ENCODE results near the gene AGER. TPM values are rescaled to one million over a fixed set of nuclear protein-coding genes. Genes with fewer than 3 reads are reported as not detected.

AGER gene
- total RNA-seq, 1 experiment from 2014 or later = 14.3 TPM

GRCh38 chr6:32151181-32151862 lies 32.7 kb downstream of the AGER start:
- Histone ChIP-seq H3T11ph (ENCODE audit: low read length) (no peak overlapping the region), H2AK5ac (ENCODE audit: insufficient read length, low read length) (no peak overlapping the region), H3K79me2 (ENCODE audit: insufficient read depth, low read length) (no peaks in the 10 kb centered on the region; the same call in 1 of the 2 replicates), H3K23ac (ENCODE audit: insufficient read length, low read depth, low read length) (no peak overlapping the region), H3K4me2 (ENCODE audit: insufficient read depth, insufficient read length, low read length) (peak overlapping the region; percentile 81), H3K18ac (ENCODE audit: insufficient read length, low read depth, low read length) (no peak overlapping the region), H3K14ac (ENCODE audit: insufficient read depth, low read length) (no peak overlapping the region), H2AFZ (ENCODE audit: low read length) (no peak overlapping the region), H3K27me3 (ENCODE audit: insufficient read depth, low read length) (no peaks in the 10 kb centered on the region; the same call in 1 of the 2 replicates), H2BK20ac (ENCODE audit: low read depth, low read length, poor library complexity, severe bottlenecking) (no peak overlapping the region), H2BK12ac (ENCODE audit: insufficient read length, low read depth, low read length) (no peak overlapping the region), H4K91ac (ENCODE audit: insufficient read length, low read depth, low read length) (no peak overlapping the region), H2BK120ac (ENCODE audit: low read depth, low read length, poor library complexity, severe bottlenecking) (no peak overlapping the region), H2BK15ac (ENCODE audit: low read depth, low read length) (no peak overlapping the region), H2BK5ac (ENCODE audit: insufficient read length, low read length) (no peak overlapping the region), H3K27ac (ENCODE audit: insufficient read length, low read depth, low read length) (no peak overlapping the region), H4K8ac (replicated peaks; ENCODE audit: insufficient read length, low read depth, low read length) (no peak overlapping the region), H3K79me1 (ENCODE audit: insufficient read depth, low read depth, low read length, poor library complexity, severe bottlenecking) (no peaks in the 10 kb centered on the region), H3K4ac (ENCODE audit: low read depth, low read length) (no peak overlapping the region), H3K56ac (ENCODE audit: insufficient read length, low read depth, low read length) (no peak overlapping the region), H3K4me1 (ENCODE audit: insufficient read depth, low read length) (peaks cover 7% of the 10 kb centered on the region), H3K23me2 (ENCODE audit: insufficient read length, low read depth, low read length, poor library complexity, severe bottlenecking) (peaks cover 41% of the 10 kb centered on the region), H4K5ac (ENCODE audit: insufficient read length, low read depth, low read length) (no peak overlapping the region), H4K20me1 (ENCODE audit: control insufficient read depth, insufficient read depth, insufficient read length) (no peaks in the 10 kb centered on the region), H3K9me3 (ENCODE audit: control insufficient read depth, low read depth, low read length) (no peaks in the 10 kb centered on the region), H3K9ac (ENCODE audit: extremely low read depth, insufficient read length, low read length) (no peak overlapping the region)
- H3K9me3 Mint-ChIP-seq = no peaks in the 10 kb centered on the region; a peak in 1 of 5 replicates
- TF ChIP-seq CTCF (conservative IDR thresholded peaks at IDR 0.05) = no peak
- H3K4me3 Mint-ChIP-seq = peak overlapping the region; percentile 49 to 98
- peaks cover 11 to 15% (median 11%) of the 10 kb centered on the region in 3 experiments; a peak in 6 of 7 replicates for H3K36me3 Mint-ChIP-seq (ENCODE audit: insufficient read depth in 1 of 3, low read depth in 3 of 3)
- WGBS (ENCODE audit: extremely low coverage, insufficient read length, low lambda C conversion rate) = no CpG with 5 or more reads among the region's 8 CpGs
- peaks cover 4% of the 10 kb centered on the region for H3K27me3 Mint-ChIP-seq (ENCODE audit: low read depth)
- DNase-seq = no peak
- peaks cover 41 to 62% of the 10 kb centered on the region in 2 experiments for H3K4me1 Mint-ChIP-seq
- H3K27ac Mint-ChIP-seq = no peak overlapping the region
